ENCODE results near the gene NRARP.

The NRARP gene

GRCh38 chr9:137311986-137312851, 10.1 kb upstream of the NRARP start:
- no peak overlapping the region for H3K4me3 ChIP-seq (ENCODE audit: low read depth, low read length)
- DNase-seq (ENCODE audit: low read depth) = no peak
- no peak for TF ChIP-seq CTCF (conservative IDR thresholded peaks at IDR 0.05; ENCODE audit: low read depth, low read length)

- TF ChIP-seq CTCF (conservative IDR thresholded peaks at IDR 0.05; ENCODE audit: low read depth, low read length) = no peak
- no peak overlapping the region for H3K4me3 ChIP-seq (ENCODE audit: low read depth, low read length)
- DNase-seq (ENCODE audit: low read depth) = no peak
Observed at GRCh38 chr9:137311171-137311985, 9.3 kb upstream of the NRARP start.

GRCh38 chr9:137310189-137311052, 8.3 kb upstream of the NRARP start:
- no peak overlapping the region for H3K4me3 ChIP-seq (ENCODE audit: low read depth, low read length)
- no peak for TF ChIP-seq CTCF (conservative IDR thresholded peaks at IDR 0.05; ENCODE audit: low read depth, low read length)
- DNase-seq (ENCODE audit: low read depth) = no peak

- H3K4me3 ChIP-seq (ENCODE audit: low read depth, low read length) = no peak overlapping the region
- no peak for DNase-seq (ENCODE audit: low read depth)
- no peak for TF ChIP-seq CTCF (conservative IDR thresholded peaks at IDR 0.05; ENCODE audit: low read depth, low read length)
Observed at GRCh38 chr9:137309368-137310188, 7.5 kb upstream of the NRARP start.

- DNase-seq (ENCODE audit: low read depth) = no peak
- no peak for TF ChIP-seq CTCF (conservative IDR thresholded peaks at IDR 0.05; ENCODE audit: low read depth, low read length)
- H3K4me3 ChIP-seq (ENCODE audit: low read depth, low read length) = no peak overlapping the region
Observed at GRCh38 chr9:137308057-137308619, 6.1 kb upstream of the NRARP start.

Measured in choroid plexus epithelial cell (primary cell).